H1 (cell line): Measurements from ENCODE around the gene NOC2L. TPM values are rescaled to one million over a fixed set of nuclear protein-coding genes. Genes with fewer than 3 reads are reported as not detected.

ENCODE experiments used
- BACH1 ChIP-seq: IDR thresholded peaks from 2 replicates; pipeline ENCODE4 v1.6.1; 2012; ENCODE audit warnings: low read length, improper control_type of control experiment
- EGR1 ChIP-seq: IDR thresholded peaks from 2 replicates; pipeline ENCODE4 v1.6.1; 2011; ENCODE audit warnings: low read depth, low read length, borderline replicate concordance
- GTF2F1 ChIP-seq: IDR thresholded peaks from 2 replicates; pipeline ENCODE4 v1.6.1; 2012; ENCODE audit warnings: low read depth, low read length, improper control_type of control experiment, borderline replicate concordance
- JUN ChIP-seq: IDR thresholded peaks from 2 replicates; pipeline ENCODE4 v1.6.1; 2011; ENCODE audit warnings: low read depth, mild to moderate bottlenecking, improper control_type of control experiment, low read length
- POLR2AphosphoS5 ChIP-seq: IDR thresholded peaks from 2 replicates; pipeline ENCODE4 v1.6.1; 2011; ENCODE audit warnings: low read depth, low read length
- RNF2 ChIP-seq: fragments of 200-900, 300-1000 bp; sonication (generic); IDR thresholded peaks from 2 replicates; pipeline ENCODE4 v1.7.1; 2016; ENCODE audit warnings: borderline replicate concordance, low read depth, mild to moderate bottlenecking, antibody characterized with exemption, low read length; ENCODE audit not compliant: poor library complexity, severe bottlenecking; ENCODE audit errors: missing control alignments
- polyA plus RNA-seq, 7 experiments: library from polyadenylated mRNA; depleted of rRNA in 3 of 7; stranded (reverse) in 5 of 7; unstranded in 2 of 7; fragments of >200 nt in 5 of 7; fragments of 200-250 nt in 2 of 7; gene quantifications; 1 replicate in 5 of 7; 2 replicates in 1 of 7; 4 replicates in 1 of 7; pipeline versions ENCODE4 v1.2.1 to v1.2.3, GENCODE V29; 2011 to 2013; ENCODE audit warnings: missing spikeins in 2 of 7, mixed read lengths in 2 of 7
- total RNA-seq: library from RNA; stranded (reverse); fragmentation: NEBNext Ultra II Directional; extraction: Animal tissue kit (Norgen Biotek cat#: 25700); gene quantifications from 2 replicates; pipeline ENCODE4 v1.2.1, GENCODE V29; 2021

The NOC2L gene
- total and polyA plus RNA-seq, 2 of the 8 experiments (the other 6 are each of a cell fraction or from before 2014, with no cell fraction given) = 74.7 to 130 TPM

DNA sequence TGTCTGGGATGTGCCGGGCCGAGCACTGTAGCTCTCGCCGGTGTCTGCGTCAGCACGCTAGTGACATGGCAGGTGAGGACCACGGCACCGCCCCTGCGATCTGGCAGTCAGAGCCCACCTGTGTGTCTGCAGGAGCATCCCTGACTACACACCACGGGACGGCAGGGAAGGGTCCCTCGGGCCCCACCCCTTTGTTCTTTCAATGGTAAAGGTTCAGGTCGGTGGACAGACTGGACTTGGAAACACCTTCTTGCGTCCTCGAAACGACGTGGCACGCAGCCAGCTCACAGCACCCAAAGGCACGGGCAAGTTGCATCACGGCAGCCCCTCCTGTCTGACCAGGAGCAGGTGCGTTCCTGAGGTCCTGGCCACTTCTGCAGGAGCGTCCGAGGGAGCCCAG lies 39.0 kb downstream of the NOC2L start (continued):
- TF ChIP-seq RNF2 (no peak), BACH1 (no peak), GTF2F1 (no peak), POLR2AphosphoS5 (no peak), EGR1 (no peak), JUN (no peak)
